GM19328 (cell line): ENCODE data around the gene BPIFB3.
"Not testable (repeated sequence)": the region's sequence is repeated elsewhere in the genome, so short reads cannot be mapped to it uniquely, and the experiment has no call there.

ENCODE experiments used
- ATAC-seq: cut with Tn5 transposase; IDR thresholded peaks from one replicate; pipeline ENCODE4 v1.9.1; 2021; ENCODE audit warnings: mild to moderate bottlenecking, moderate library complexity; ENCODE audit not compliant: unreplicated experiment

The BPIFB3 gene

DNA sequence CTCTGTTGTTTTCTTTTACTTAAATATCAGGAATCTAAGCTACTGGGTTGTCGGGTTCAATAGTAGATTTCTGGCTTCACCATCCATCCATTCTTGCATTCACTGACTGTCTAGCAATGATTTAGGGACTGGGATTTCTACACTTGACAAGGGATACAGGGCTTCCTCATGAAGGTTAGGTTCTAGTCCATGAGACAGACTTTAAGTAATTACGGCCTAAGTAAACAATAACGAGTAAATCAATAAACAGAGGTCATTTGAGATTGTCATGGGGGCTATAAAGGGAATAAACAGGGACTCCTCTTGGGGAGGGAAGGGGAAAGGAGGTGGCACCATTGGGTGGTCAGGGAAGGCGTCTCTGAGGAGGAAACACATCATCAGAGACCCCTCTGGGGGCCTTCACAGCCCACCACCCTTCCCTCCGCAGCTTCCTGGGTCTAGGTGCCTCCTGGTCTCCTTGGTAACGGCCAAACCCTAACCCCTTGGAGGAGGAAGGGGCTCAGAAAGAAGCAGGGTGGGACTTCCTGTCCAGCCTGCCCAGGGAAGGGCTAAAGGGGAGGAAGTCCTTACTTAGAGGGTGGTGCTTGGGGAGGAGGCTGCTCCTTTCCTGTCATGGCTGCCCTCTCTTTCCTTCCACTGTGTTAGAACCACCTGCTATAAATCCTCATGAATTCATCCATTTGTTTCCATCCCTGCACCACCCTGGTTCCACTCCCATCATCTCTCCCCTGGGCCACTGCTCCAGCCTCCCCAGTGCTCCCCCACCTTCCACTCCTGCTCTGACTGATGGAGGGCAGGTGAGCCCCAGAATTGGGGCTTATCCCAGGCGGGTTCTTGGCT is 59.1 kb downstream of the BPIFB3 start:
- ATAC-seq, result no peak

DNA sequence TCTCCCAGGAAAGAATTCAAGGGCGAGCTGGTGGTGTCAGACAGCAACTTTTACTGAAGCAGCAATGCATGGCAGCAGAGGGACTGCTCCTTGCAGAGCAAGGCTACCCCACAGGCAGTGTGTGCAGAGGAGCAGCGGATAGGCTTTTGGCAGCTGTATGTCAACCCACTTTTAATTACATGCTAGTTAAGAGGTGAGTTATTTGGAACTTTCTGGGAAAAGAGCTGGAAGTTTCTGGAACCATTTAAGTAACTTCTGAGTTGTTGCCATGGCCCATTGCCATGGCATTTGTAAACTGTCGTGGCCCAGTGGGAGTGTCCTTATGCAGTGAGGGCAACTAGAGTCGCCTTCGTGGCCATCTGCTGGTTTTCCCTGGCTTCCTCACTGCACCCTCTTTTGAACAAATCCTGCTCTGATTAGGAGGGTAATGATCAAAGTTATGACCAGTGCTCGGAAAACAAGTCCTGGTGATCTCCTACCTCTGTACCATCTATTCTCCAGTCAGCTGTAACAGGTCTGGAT is 59.7 kb downstream of the BPIFB3 start:
- ATAC-seq, result no peak

GRCh38 chr20:33115501-33115900 is 61.8 kb downstream of the BPIFB3 start:
- ATAC-seq, result not testable (repeated sequence)

- ATAC-seq, result no peak
These were observed 66.3 kb downstream of the BPIFB3 start for GRCh38 chr20:33119725-33120720.

DNA sequence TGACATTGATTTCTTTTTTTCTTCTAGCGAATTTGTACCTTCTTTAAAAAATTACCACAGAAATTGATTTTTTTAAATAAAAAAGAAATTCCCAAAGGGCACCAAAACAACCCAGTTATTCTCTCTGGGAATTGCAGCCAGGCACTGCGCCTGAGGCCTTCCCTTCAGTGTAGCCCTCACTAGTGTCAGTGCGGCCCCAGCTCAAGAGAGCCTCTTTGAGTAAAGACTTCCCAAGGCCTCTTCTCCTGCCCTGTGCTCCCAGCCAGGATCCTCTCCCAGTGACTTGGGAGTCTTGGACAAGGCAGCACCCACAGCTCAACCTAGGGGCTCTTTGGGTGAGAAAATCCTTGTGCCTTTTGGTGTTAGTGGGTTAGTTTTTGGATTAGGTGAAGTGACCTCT is 67.2 kb downstream of the BPIFB3 start:
- ATAC-seq, result no peak

GRCh38 chr20:33122297-33122696 is 68.6 kb downstream of the BPIFB3 start:
- not testable (repeated sequence) for ATAC-seq
